IMR-90 (cell line): ENCODE measurements around the gene SELENOS. TPM values are rescaled to one million over a fixed set of nuclear protein-coding genes. Genes with fewer than 3 reads are reported as not detected.

Experiments used
- ATAC-seq: fragments of 200-7000 bp; cut with Tn5 transposase; 2 replicates; pipeline ENCODE4 v1.9.1; 2020; ENCODE audit warnings: low read depth, mild to moderate bottlenecking, moderate library complexity
- BruUV-seq: library from RNA; stranded (reverse); fragments of 400-500 nt; replicated peaks from 2 replicates; lab custom pipeline; 2021; lab: Mats Ljungman, UMichigan
- CTCF ChIA-PET: fragments of 300-600 bp; formaldehyde crosslinking; extraction: SDS; loops from one replicate; lab custom pipeline; 2021; ENCODE audit warnings: antibody characterized with exemption; lab: Yijun Ruan, JAX
- POLR2A ChIA-PET: fragments of 300-600 bp; sonication (Branson Sonifier 250); formaldehyde crosslinking; loops from one replicate; lab custom pipeline; 2022; ENCODE audit warnings: antibody characterized with exemption; ENCODE audit not compliant: unreplicated experiment; lab: Charles Lee
- DNase-seq: peaks from one replicate; pipeline ENCODE4 v3.0.0; 2013
- H2AFZ ChIP-seq: replicated peaks from 2 replicates; pipeline ENCODE3; 2013; ENCODE audit warnings: low read length, mild to moderate bottlenecking; ENCODE audit not compliant: poor library complexity
- H2AK5ac ChIP-seq: 2 replicates; pipeline ENCODE4 v1.6.1; 2013; ENCODE audit warnings: low read depth, low read length, inconsistent platforms
- H2AK9ac ChIP-seq: replicated peaks from 2 replicates; pipeline ENCODE3; 2013; ENCODE audit warnings: mild to moderate bottlenecking, low read depth, low read length, moderate library complexity; ENCODE audit not compliant: poor library complexity
- H2BK120ac ChIP-seq: 2 replicates; pipeline ENCODE4 v1.6.1; 2013; ENCODE audit warnings: low read depth, low read length, inconsistent platforms
- H2BK15ac ChIP-seq: 3 replicates; pipeline ENCODE4 v1.6.1; 2013; ENCODE audit warnings: low read depth, low read length, inconsistent platforms
- H2BK20ac ChIP-seq: 2 replicates; pipeline ENCODE4 v1.6.1; 2013; ENCODE audit warnings: low read depth, mild to moderate bottlenecking, inconsistent platforms, low read length, moderate library complexity
- H2BK5ac ChIP-seq: 2 replicates; pipeline ENCODE4 v1.6.1; 2013; ENCODE audit warnings: mild to moderate bottlenecking, low read depth, low read length, inconsistent platforms; ENCODE audit not compliant: poor library complexity, severe bottlenecking
- H3K14ac ChIP-seq: replicated peaks from 2 replicates; pipeline ENCODE4 v1.6.1; 2013; ENCODE audit warnings: low read depth, low read length, inconsistent platforms
- H3K18ac ChIP-seq: 2 replicates; pipeline ENCODE4 v1.6.1; 2013; ENCODE audit warnings: low read depth, low read length, control low read depth
- H3K23ac ChIP-seq: 2 replicates; pipeline ENCODE4 v1.6.1; 2013; ENCODE audit warnings: low read depth, low read length, inconsistent platforms
- H3K27ac ChIP-seq: 2 replicates; pipeline ENCODE4 v1.5.1; 2013; ENCODE audit warnings: mild to moderate bottlenecking, control low read depth, low read length; ENCODE audit not compliant: insufficient read depth
- H3K27me3 ChIP-seq: 2 replicates; pipeline ENCODE4 v1.6.1; 2013; ENCODE audit warnings: low read length; ENCODE audit not compliant: control insufficient read depth, insufficient read depth
- H3K36me3 ChIP-seq: 2 replicates; pipeline ENCODE4 v1.6.1; 2013; ENCODE audit warnings: low read length, mixed read lengths; ENCODE audit not compliant: control insufficient read depth, insufficient read depth
- H3K4ac ChIP-seq: 2 replicates; pipeline ENCODE4 v1.6.1; 2013; ENCODE audit warnings: low read depth, low read length, inconsistent platforms
- H3K4me1 ChIP-seq: 2 replicates; pipeline ENCODE4 v1.6.1; 2013; ENCODE audit warnings: low read length, mixed read lengths; ENCODE audit not compliant: control insufficient read depth, insufficient read depth
- H3K4me2 ChIP-seq: 2 replicates; pipeline ENCODE4 v1.6.1; 2013; ENCODE audit warnings: low read depth, mild to moderate bottlenecking, control low read depth, low read length, moderate library complexity
- H3K4me3 ChIP-seq: 2 replicates; pipeline ENCODE4 v1.5.1; 2013; ENCODE audit warnings: low read depth, mild to moderate bottlenecking, control low read depth, low read length, moderate library complexity; ENCODE audit not compliant: insufficient read depth
- H3K56ac ChIP-seq: 2 replicates; pipeline ENCODE4 v1.6.1; 2013; ENCODE audit warnings: low read length, inconsistent platforms; ENCODE audit not compliant: insufficient read depth; ENCODE audit errors: extremely low read depth
- H3K79me1 ChIP-seq, 2 experiments: 2 replicates each; pipeline ENCODE4 v1.6.1; 2013; ENCODE audit warnings: low read length in 2 of 2, inconsistent platforms in 1 of 2, low read depth in 1 of 2
- H3K9ac ChIP-seq: 2 replicates; pipeline ENCODE4 v1.6.1; 2013; ENCODE audit warnings: low read depth, low read length, control low read depth
- H3K9me1 ChIP-seq: 2 replicates; pipeline ENCODE4 v1.6.1; 2013; ENCODE audit warnings: low read length, inconsistent platforms; ENCODE audit not compliant: insufficient read depth
- H3K9me3 ChIP-seq: 2 replicates; pipeline ENCODE4 v1.6.1; 2013; ENCODE audit warnings: low read length; ENCODE audit not compliant: control insufficient read depth, insufficient read depth
- H4K20me1 ChIP-seq: 2 replicates; pipeline ENCODE4 v1.6.1; 2013; ENCODE audit warnings: low read length, inconsistent platforms; ENCODE audit not compliant: insufficient read depth
- H4K5ac ChIP-seq: 2 replicates; pipeline ENCODE4 v1.6.1; 2013; ENCODE audit warnings: mild to moderate bottlenecking, low read depth, low read length, control low read depth
- H4K8ac ChIP-seq, 2 experiments: 2 replicates each; pipeline ENCODE4 v1.6.1; 2013; ENCODE audit warnings: low read depth in 2 of 2, low read length in 2 of 2, control low read depth in 1 of 2, inconsistent platforms in 1 of 2
- H4K91ac ChIP-seq: 2 replicates; pipeline ENCODE4 v1.6.1; 2013; ENCODE audit warnings: low read depth, low read length, inconsistent platforms; ENCODE audit not compliant: insufficient read depth
- BHLHE40 ChIP-seq: fragments of 150-350 bp; IDR thresholded peaks from 2 replicates; pipeline ENCODE4 v1.6.1; 2016; ENCODE audit warnings: mild to moderate bottlenecking, low read depth, low read length
- CEBPB ChIP-seq: IDR thresholded peaks from 2 replicates; pipeline ENCODE4 v1.6.1; 2012; ENCODE audit warnings: low read depth, low read length, improper control_type of control experiment
- CHD1 ChIP-seq: IDR thresholded peaks from 2 replicates; pipeline ENCODE4 v1.6.1; 2012; ENCODE audit warnings: low read depth, low read length, improper control_type of control experiment
- CTCF ChIP-seq: conservative IDR thresholded peaks from 2 replicates; pipeline ENCODE4 v1.5.1; 2012; ENCODE audit warnings: mild to moderate bottlenecking, low read depth, low read length, improper control_type of control experiment
- FOS ChIP-seq: fragments of 150-350 bp; IDR thresholded peaks from 2 replicates; pipeline ENCODE4 v1.6.1; 2016; ENCODE audit warnings: low read depth, low read length
- MAFK ChIP-seq: IDR thresholded peaks from 2 replicates; pipeline ENCODE4 v1.6.1; 2012; ENCODE audit warnings: low read depth, low read length, improper control_type of control experiment
- MAZ ChIP-seq: IDR thresholded peaks from 2 replicates; pipeline ENCODE4 v1.6.1; 2012; ENCODE audit warnings: low read depth, mild to moderate bottlenecking, low read length, improper control_type of control experiment, moderate library complexity, borderline replicate concordance
- NFE2L2 ChIP-seq: fragments of 150-350 bp; IDR thresholded peaks from 2 replicates; pipeline ENCODE4 v1.6.1; 2016; ENCODE audit warnings: low read depth, mild to moderate bottlenecking, low read length
- POLR2A ChIP-seq: IDR thresholded peaks from 2 replicates; pipeline ENCODE4 v1.6.1; 2012; ENCODE audit warnings: mild to moderate bottlenecking, low read depth, low read length
- RAD21 ChIP-seq: IDR thresholded peaks from 2 replicates; pipeline ENCODE4 v1.6.1; 2012; ENCODE audit warnings: low read length, improper control_type of control experiment
- RCOR1 ChIP-seq: IDR thresholded peaks from 2 replicates; pipeline ENCODE4 v1.6.1; 2012; ENCODE audit warnings: mild to moderate bottlenecking, low read length, improper control_type of control experiment; ENCODE audit not compliant: insufficient replicate concordance
- RFX5 ChIP-seq: IDR thresholded peaks from 2 replicates; pipeline ENCODE4 v1.8.0; 2012; ENCODE audit warnings: low read depth, mild to moderate bottlenecking, low read length, moderate library complexity
- SMC3 ChIP-seq: fragments of 150-350 bp; IDR thresholded peaks from 2 replicates; pipeline ENCODE4 v1.6.1; 2016; ENCODE audit warnings: low read depth, mild to moderate bottlenecking, antibody characterized with exemption, low read length, moderate library complexity
- WGBS, 2 experiments: methylation state at CpG; one replicate each; pipeline versions ENCODE4 v1.1.5 to v1.1.7; 2013; ENCODE audit warnings: missing lambda C conversion rate in 2 of 2; ENCODE audit not compliant: insufficient read length in 1 of 2; ENCODE audit errors: extremely low coverage in 2 of 2; 5-methylcytosine and 5-hydroxymethylcytosine counted together
- dilution Hi-C: fragments of 300-500 bp; cut with HindIII; formaldehyde crosslinking; loops from one replicate; pipeline ENCODE4 v1.14.3; 2018; ENCODE audit warnings: low sequenced_read_pairs; ENCODE audit not compliant: unreplicated experiment
- in situ Hi-C: fragments of 300-500 bp; cut with MboI; formaldehyde crosslinking; loops from 3 replicates; pipeline ENCODE4 v1.14.3; 2019; ENCODE audit warnings: low sequenced_read_pairs, inconsistent platforms, mixed read lengths
- intact Hi-C: fragments of 100-400 bp; cut with micrococcal nuclease; formaldehyde crosslinking; loops from 2 replicates; pipeline ENCODE4 v1.10.0; 2022
- polyA plus RNA-seq, 3 experiments: library from polyadenylated mRNA; depleted of rRNA; stranded (reverse); fragments of >200 nt; gene quantifications; 2 replicates each; pipeline ENCODE4 v1.2.3, GENCODE V29; 2012; ENCODE audit warnings: low replicate concordance in 1 of 3
- total RNA-seq: library from RNA; depleted of rRNA; stranded (reverse); fragments of >200 nt; gene quantifications from 2 replicates; pipeline ENCODE4 v1.2.3, GENCODE V29; 2012
- TF ChIP-seq, protein P1 (sequence below): fragments of 150-350 bp; IDR thresholded peaks from 2 replicates; pipeline ENCODE4 v1.6.1; 2016; ENCODE audit warnings: low read depth, mild to moderate bottlenecking, low read length, moderate library complexity, borderline replicate concordance
- TF ChIP-seq, protein P2 (sequence below): fragments of 150-350 bp; IDR thresholded peaks from 2 replicates; pipeline ENCODE4 v1.6.1; 2017; ENCODE audit warnings: mild to moderate bottlenecking, antibody characterized with exemption, low read length, low read depth

The SELENOS gene
- total and polyA plus RNA-seq, 2 of the 4 experiments (the other 2 are of a cell fraction), result 39.8 to 77.1 TPM

DNA sequence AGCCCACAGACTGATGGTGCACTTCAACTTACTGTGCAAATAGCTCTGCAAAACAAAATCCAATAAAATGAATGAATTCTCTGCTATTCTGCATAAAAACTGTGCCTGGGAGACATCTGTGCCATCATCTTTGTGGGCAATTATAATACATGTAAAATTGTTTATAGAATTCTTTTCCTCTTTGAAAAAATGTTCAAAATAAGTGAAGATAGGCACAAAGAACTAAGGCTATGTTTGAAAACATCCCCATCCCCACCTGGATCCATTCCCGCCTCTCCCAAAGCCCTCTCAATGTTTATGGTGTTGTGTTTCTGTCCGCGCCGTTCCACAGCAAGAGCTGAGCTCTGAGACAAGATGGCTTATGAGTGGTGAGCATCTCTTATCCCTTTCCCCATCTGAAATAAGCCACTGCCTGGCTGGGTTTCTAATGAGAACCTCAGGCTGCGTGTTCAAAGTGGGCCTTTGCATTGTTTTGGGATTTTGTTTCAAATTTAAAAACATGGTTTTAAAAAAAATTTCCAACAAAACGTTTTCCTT is 40.1 kb upstream of the SELENOS start:
- Histone ChIP-seq H3K9ac (no peak overlapping the region), H3K79me1 (no peaks in the 10 kb centered on the region), H3K4me2 (no peak overlapping the region), H3K4me3 (no peak overlapping the region), H3K4ac (no peak overlapping the region), H2AFZ (no peak overlapping the region), H3K23ac (no peak overlapping the region), H2AK5ac (no peak overlapping the region), H3K9me1 (no peaks in the 10 kb centered on the region), H2BK5ac (no peak overlapping the region), H3K14ac (no peak overlapping the region), H4K20me1 (no peaks in the 10 kb centered on the region), H4K5ac (no peak overlapping the region), H2BK20ac (no peak overlapping the region), H3K9me3 (no peaks in the 10 kb centered on the region), H3K4me1 (no peaks in the 10 kb centered on the region), H3K27ac (no peak overlapping the region), H2BK120ac (no peak overlapping the region), H4K8ac (no peak overlapping the region), H2AK9ac (no peak overlapping the region), H3K27me3 (peaks cover 44% of the 10 kb centered on the region), H3K18ac (no peak overlapping the region), H4K91ac (no peak overlapping the region), H2BK15ac (no peak overlapping the region), H3K56ac (no peak overlapping the region), H3K36me3 (no peaks in the 10 kb centered on the region)
- TF ChIP-seq, protein P1, sequence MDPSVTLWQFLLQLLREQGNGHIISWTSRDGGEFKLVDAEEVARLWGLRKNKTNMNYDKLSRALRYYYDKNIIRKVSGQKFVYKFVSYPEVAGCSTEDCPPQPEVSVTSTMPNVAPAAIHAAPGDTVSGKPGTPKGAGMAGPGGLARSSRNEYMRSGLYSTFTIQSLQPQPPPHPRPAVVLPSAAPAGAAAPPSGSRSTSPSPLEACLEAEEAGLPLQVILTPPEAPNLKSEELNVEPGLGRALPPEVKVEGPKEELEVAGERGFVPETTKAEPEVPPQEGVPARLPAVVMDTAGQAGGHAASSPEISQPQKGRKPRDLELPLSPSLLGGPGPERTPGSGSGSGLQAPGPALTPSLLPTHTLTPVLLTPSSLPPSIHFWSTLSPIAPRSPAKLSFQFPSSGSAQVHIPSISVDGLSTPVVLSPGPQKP, result no peak
- TF ChIP-seq, protein P2, sequence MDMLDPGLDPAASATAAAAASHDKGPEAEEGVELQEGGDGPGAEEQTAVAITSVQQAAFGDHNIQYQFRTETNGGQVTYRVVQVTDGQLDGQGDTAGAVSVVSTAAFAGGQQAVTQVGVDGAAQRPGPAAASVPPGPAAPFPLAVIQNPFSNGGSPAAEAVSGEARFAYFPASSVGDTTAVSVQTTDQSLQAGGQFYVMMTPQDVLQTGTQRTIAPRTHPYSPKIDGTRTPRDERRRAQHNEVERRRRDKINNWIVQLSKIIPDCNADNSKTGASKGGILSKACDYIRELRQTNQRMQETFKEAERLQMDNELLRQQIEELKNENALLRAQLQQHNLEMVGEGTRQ, result no peak
- TF ChIP-seq BHLHE40 (no peak), RFX5 (no peak), RAD21 (no peak), MAZ (no peak), SMC3 (no peak), FOS (no peak), RCOR1 (no peak), CHD1 (no peak), MAFK (no peak), CEBPB (no peak), NFE2L2 (no peak), POLR2A (no peak), CTCF (no peak)
- dilution Hi-C loops (no loop called here), in situ Hi-C loops (no loop called here), intact Hi-C loops (no loop called here)
- ChIA-PET CTCF (interaction anchor here (1.1 kb wide), 1 partner anchor 11 kb away, joined by 3 read pairs; no protein-coding TSS in a partner anchor), POLR2A (no interaction called here)
- no TSS peak for BruUV-seq
- ATAC-seq, result no peak
- no CpG with 5 or more reads among the region's 6 CpGs for WGBS, 2 experiments
- no peak for DNase-seq
